HepG2 (cell line): Measurements from ENCODE around the gene MPHOSPH8. TPM values are rescaled to one million over a fixed set of nuclear protein-coding genes. Genes with fewer than 3 reads are reported as not detected.

Experiments
- ATAC-seq: fragments of 200-7000 bp; cut with Tn5 transposase; 3 replicates; pipeline ENCODE4 v1.9.1; 2020; ENCODE audit warnings: mild to moderate bottlenecking, moderate library complexity
- BruUV-seq: library from RNA; stranded (reverse); fragments of 400-500 nt; replicated peaks from 2 replicates; lab custom pipeline; 2021; lab: Mats Ljungman, UMichigan
- CTCF ChIA-PET: fragments of 300-600 bp; formaldehyde crosslinking; extraction: SDS; loops from one replicate; lab custom pipeline; 2021; ENCODE audit warnings: low total read pairs, inconsistent platforms, low intra/inter-chr PET ratio; lab: Yijun Ruan, JAX
- POLR2A ChIA-PET: fragments of 350-600 bp; sonication (Branson Sonifier 250); formaldehyde crosslinking; loops from one replicate; lab custom pipeline; 2020; ENCODE audit warnings: antibody characterized with exemption, inconsistent platforms; lab: Yijun Ruan, JAX
- DNase-seq: peaks from one replicate; pipeline ENCODE4 v3.0.0-alpha.2; 2015; ENCODE audit warnings: low spot score
- FAIRE-seq: peaks from 3 replicates; lab custom pipeline; 2011; peaks lifted over from hg19 to GRCh38; lab: Jason Lieb, UNC
- H2AFZ ChIP-seq: one replicate; pipeline ENCODE4 v1.6.1; 2011; ENCODE audit warnings: low read length, inconsistent platforms
- H3K27ac ChIP-seq: fragments of 300-600 bp; 3 replicates; pipeline ENCODE4 v1.8.0; 2011; ENCODE audit warnings: mixed run types, mild to moderate bottlenecking, mixed read lengths, low read length, inconsistent platforms; ENCODE audit not compliant: insufficient read depth; ENCODE audit errors: extremely low read length
- H3K27me3 ChIP-seq, 2 experiments: fragments of 200-600 bp in 1 of 2; 2 replicates in 1 of 2; 3 replicates in 1 of 2; pipeline versions ENCODE4 v1.6.0 to v1.8.0; 2011; ENCODE audit warnings: low read length in 2 of 2, mild to moderate bottlenecking in 2 of 2, moderate library complexity in 2 of 2, inconsistent platforms in 1 of 2; ENCODE audit not compliant: insufficient read depth in 2 of 2, control insufficient read depth in 1 of 2
- H3K36me3 ChIP-seq, 2 experiments: fragments of 200-600 bp in 1 of 2; replicated peaks in 1 of 2; 2 replicates in 1 of 2; 3 replicates in 1 of 2; pipeline versions ENCODE4 v1.5.1 to v1.8.0; 2011; ENCODE audit warnings: low read length in 2 of 2, inconsistent platforms in 1 of 2; ENCODE audit not compliant: insufficient read depth in 2 of 2, control insufficient read depth in 1 of 2
- H3K4me1 ChIP-seq: 2 replicates; pipeline ENCODE4 v1.5.1; 2012; ENCODE audit warnings: low read length, inconsistent platforms; ENCODE audit not compliant: insufficient read depth
- H3K4me2 ChIP-seq: 2 replicates; pipeline ENCODE4 v1.6.0; 2011; ENCODE audit warnings: low read depth, low read length, inconsistent platforms
- H3K4me3 ChIP-seq, 3 experiments: fragments of 200-600 bp in 1 of 3; sonication (generic), shearing (Covaris generic) in 1 of 3; replicated peaks in 1 of 3; 2 replicates each; pipeline ENCODE4 v1.5.1; 2011 to 2016; ENCODE audit warnings: low read length in 3 of 3, inconsistent platforms in 2 of 3, low read depth in 2 of 3, mild to moderate bottlenecking in 2 of 3, control low read depth in 1 of 3, mixed read lengths in 1 of 3; ENCODE audit not compliant: insufficient read depth in 1 of 3
- H3K79me2 ChIP-seq: one replicate; pipeline ENCODE4 v1.6.1; 2011; ENCODE audit warnings: low read length, inconsistent platforms; ENCODE audit not compliant: insufficient read depth
- H3K9ac ChIP-seq: 2 replicates; pipeline ENCODE4 v1.6.0; 2011; ENCODE audit warnings: mild to moderate bottlenecking, low read depth, low read length, inconsistent platforms; ENCODE audit not compliant: insufficient read depth
- H3K9me3 ChIP-seq: 2 replicates; pipeline ENCODE4 v1.5.1; 2012; ENCODE audit warnings: mild to moderate bottlenecking, low read length
- H4K20me1 ChIP-seq: 2 replicates; pipeline ENCODE4 v1.6.0; 2011; ENCODE audit warnings: inconsistent platforms, mild to moderate bottlenecking, low read length, moderate library complexity; ENCODE audit not compliant: insufficient read depth
- IRX3 ChIP-seq: sonication (generic); formaldehyde crosslinking; IDR thresholded peaks from 2 replicates; pipeline ENCODE4 v1.8.1; 2023; ENCODE audit warnings: mild to moderate bottlenecking, low read depth, missing genetic modification reagents, borderline replicate concordance
- KDM5A ChIP-seq: fragments of 200-600 bp; sonication (generic); IDR thresholded peaks from 2 replicates; pipeline ENCODE4 v1.7.0; 2018; ENCODE audit warnings: antibody characterized with exemption, mild to moderate bottlenecking, low read length, borderline replicate concordance
- RAD21 ChIP-seq: fragments of 450-650 bp; formaldehyde crosslinking; IDR thresholded peaks from 2 replicates; pipeline ENCODE4 v1.5.0; 2020; ENCODE audit warnings: mild to moderate bottlenecking
- ZBTB34 ChIP-seq: sonication (generic); formaldehyde crosslinking; IDR thresholded peaks from 2 replicates; pipeline ENCODE4 v1.8.0; 2022; ENCODE audit warnings: mild to moderate bottlenecking, missing genetic modification reagents
- ZNF318 ChIP-seq: sonication (generic); formaldehyde crosslinking; IDR thresholded peaks from 2 replicates; pipeline ENCODE4 v1.4.0; 2020; ENCODE audit warnings: mild to moderate bottlenecking, missing genetic modification reagents
- ZNF331 ChIP-seq: sonication (generic); formaldehyde crosslinking; IDR thresholded peaks from 2 replicates; pipeline ENCODE4 v1.4.0; 2020; ENCODE audit warnings: missing genetic modification reagents
- WGBS: methylation state at CpG from one replicate; pipeline ENCODE4 v1.1.6; 2017; ENCODE audit warnings: low lambda C conversion rate; 5-methylcytosine and 5-hydroxymethylcytosine counted together
- in situ Hi-C: cut with HindIII; loops from 2 replicates; pipeline ENCODE4 v1.10.0; 2017; ENCODE audit warnings: low pct_unique_long_range_greater_than_20kb; ENCODE audit not compliant: extremely low pct_ligation_motif_present
- intact Hi-C: fragments of 100-400 bp; cut with micrococcal nuclease; formaldehyde crosslinking; loops from one replicate; pipeline ENCODE4 v1.10.0; 2022; ENCODE audit not compliant: unreplicated experiment
- polyA plus RNA-seq, 8 experiments: library from polyadenylated mRNA; depleted of rRNA in 3 of 8; stranded (reverse) in 7 of 8; unstranded in 1 of 8; fragments of >200 nt; fragmentation: Illumina TruSeq in 4 of 8; extraction: Trizol in 4 of 8; gene quantifications; 2 replicates each; pipeline versions ENCODE4 v1.2.1 to v1.2.3, GENCODE V29; 2011 to 2016; ENCODE audit warnings: low read depth in 4 of 8, missing spikeins in 1 of 8, mixed read lengths in 1 of 8; ENCODE audit not compliant: insufficient read depth in 1 of 8
- total RNA-seq, 5 experiments: library from RNA; depleted of rRNA; stranded (reverse); fragments of >200 nt; fragmentation: Illumina TruSeq; extraction: Trizol; gene quantifications; 2 replicates each; pipeline ENCODE4 v1.2.3, GENCODE V29; 2016; ENCODE audit warnings: low read depth in 1 of 5
- TF ChIP-seq, protein P1 (sequence below): sonication (generic); formaldehyde crosslinking; IDR thresholded peaks from 2 replicates; pipeline ENCODE4 v1.4.0; 2020; ENCODE audit warnings: mild to moderate bottlenecking, missing genetic modification reagents
- TF ChIP-seq, protein P2 (sequence below), 2 experiments: IDR thresholded peaks; 2 replicates each; pipeline ENCODE4 v1.6.1; 2011 to 2012; ENCODE audit warnings: low read length in 2 of 2, borderline replicate concordance in 1 of 2, low read depth in 1 of 2, mild to moderate bottlenecking in 1 of 2, moderate library complexity in 1 of 2

Gene MPHOSPH8
- total and polyA plus RNA-seq, 2 of the 13 experiments (the other 11 are each of a cell fraction or from before 2014, with no cell fraction given), result 17.3 to 20.9 TPM

DNA sequence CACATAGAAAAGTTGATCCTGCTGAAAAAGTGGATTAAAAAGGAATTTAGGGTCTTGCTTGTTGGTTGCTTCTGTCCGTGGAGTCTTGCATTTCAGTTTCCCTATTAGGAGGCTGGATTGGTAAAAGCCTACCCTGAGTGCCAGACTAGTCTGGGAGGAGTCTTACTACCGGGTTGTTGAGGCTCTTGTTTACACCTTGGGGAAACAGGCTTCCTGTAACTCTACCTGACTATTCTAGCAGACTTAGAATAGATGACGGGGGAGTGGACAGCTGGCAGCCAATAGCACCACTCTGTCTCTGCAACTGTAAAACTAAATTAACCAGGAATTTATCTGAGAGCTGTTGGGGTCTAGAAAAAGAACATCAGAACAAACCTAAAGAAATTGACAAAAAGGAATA, 11.3 kb upstream of the MPHOSPH8 start:
- no peak overlapping the region for H2AFZ ChIP-seq
- H3K4me2 ChIP-seq, result no peak overlapping the region
- H3K4me3 ChIP-seq, result no peak overlapping the region
- H3K79me2 ChIP-seq, result peaks cover 80% of the 10 kb centered on the region
- intact Hi-C loops (no loop called here), in situ Hi-C loops (no loop called here)
- H4K20me1 ChIP-seq, result peaks cover 5% of the 10 kb centered on the region; the same call in 1 of the 2 replicates
- H3K9ac ChIP-seq, result no peak overlapping the region
- H3K4me1 ChIP-seq, result peaks cover 44% of the 10 kb centered on the region
- ChIA-PET CTCF (no interaction called here), POLR2A (interaction anchor here (2.9 kb wide), 1 partner anchor 11 kb away, joined by 7 read pairs; the partner anchor contains the start of gene MPHOSPH8)
- H3K27me3 ChIP-seq, result no peaks in the 10 kb centered on the region
- FAIRE-seq (no peak), DNase-seq (no peak), ATAC-seq (no peak)
- WGBS, result 92% methylated on average over 3 of the region's 3 CpGs
- BruUV-seq, result no TSS peak
- no peak overlapping the region for H3K27ac ChIP-seq
- H3K9me3 ChIP-seq, result no peaks in the 10 kb centered on the region
- peaks cover 0 to 2% of the 10 kb centered on the region in 2 experiments; a peak in 2 of 5 replicates for H3K36me3 ChIP-seq
- TF ChIP-seq, protein P1, sequence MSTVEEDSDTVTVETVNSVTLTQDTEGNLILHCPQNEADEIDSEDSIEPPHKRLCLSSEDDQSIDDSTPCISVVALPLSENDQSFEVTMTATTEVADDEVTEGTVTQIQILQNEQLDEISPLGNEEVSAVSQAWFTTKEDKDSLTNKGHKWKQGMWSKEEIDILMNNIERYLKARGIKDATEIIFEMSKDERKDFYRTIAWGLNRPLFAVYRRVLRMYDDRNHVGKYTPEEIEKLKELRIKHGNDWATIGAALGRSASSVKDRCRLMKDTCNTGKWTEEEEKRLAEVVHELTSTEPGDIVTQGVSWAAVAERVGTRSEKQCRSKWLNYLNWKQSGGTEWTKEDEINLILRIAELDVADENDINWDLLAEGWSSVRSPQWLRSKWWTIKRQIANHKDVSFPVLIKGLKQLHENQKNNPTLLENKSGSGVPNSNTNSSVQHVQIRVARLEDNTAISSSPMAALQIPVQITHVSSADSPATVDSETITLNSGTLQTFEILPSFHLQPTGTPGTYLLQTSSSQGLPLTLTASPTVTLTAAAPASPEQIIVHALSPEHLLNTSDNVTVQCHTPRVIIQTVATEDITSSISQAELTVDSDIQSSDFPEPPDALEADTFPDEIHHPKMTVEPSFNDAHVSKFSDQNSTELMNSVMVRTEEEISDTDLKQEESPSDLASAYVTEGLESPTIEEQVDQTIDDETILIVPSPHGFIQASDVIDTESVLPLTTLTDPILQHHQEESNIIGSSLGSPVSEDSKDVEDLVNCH (CRISPR knock-in tag), result no peak
- TF ChIP-seq, protein P2, sequence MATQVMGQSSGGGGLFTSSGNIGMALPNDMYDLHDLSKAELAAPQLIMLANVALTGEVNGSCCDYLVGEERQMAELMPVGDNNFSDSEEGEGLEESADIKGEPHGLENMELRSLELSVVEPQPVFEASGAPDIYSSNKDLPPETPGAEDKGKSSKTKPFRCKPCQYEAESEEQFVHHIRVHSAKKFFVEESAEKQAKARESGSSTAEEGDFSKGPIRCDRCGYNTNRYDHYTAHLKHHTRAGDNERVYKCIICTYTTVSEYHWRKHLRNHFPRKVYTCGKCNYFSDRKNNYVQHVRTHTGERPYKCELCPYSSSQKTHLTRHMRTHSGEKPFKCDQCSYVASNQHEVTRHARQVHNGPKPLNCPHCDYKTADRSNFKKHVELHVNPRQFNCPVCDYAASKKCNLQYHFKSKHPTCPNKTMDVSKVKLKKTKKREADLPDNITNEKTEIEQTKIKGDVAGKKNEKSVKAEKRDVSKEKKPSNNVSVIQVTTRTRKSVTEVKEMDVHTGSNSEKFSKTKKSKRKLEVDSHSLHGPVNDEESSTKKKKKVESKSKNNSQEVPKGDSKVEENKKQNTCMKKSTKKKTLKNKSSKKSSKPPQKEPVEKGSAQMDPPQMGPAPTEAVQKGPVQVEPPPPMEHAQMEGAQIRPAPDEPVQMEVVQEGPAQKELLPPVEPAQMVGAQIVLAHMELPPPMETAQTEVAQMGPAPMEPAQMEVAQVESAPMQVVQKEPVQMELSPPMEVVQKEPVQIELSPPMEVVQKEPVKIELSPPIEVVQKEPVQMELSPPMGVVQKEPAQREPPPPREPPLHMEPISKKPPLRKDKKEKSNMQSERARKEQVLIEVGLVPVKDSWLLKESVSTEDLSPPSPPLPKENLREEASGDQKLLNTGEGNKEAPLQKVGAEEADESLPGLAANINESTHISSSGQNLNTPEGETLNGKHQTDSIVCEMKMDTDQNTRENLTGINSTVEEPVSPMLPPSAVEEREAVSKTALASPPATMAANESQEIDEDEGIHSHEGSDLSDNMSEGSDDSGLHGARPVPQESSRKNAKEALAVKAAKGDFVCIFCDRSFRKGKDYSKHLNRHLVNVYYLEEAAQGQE (IDR thresholded peaks at IDR 0.05; ENCODE audit: borderline replicate concordance in 1 of 2, low read depth in 1 of 2, low read length in 2 of 2), result no peak
- no peak for TF ChIP-seq RAD21 (CRISPR knock-in tag)
- TF ChIP-seq ZNF331 (CRISPR knock-in tag), result no peak
- no peak for TF ChIP-seq ZBTB34 (CRISPR knock-in tag)
- no peak for TF ChIP-seq IRX3 (CRISPR knock-in tag)
- TF ChIP-seq KDM5A, result no peak
- no peak for TF ChIP-seq ZNF318
